GM19025 (cell line): ENCODE data around the gene ADAMTSL1.

Experiments
- ATAC-seq: cut with Tn5 transposase; IDR thresholded peaks from one replicate; pipeline ENCODE4 v1.9.1; 2021; ENCODE audit warnings: mild to moderate bottlenecking, low read depth, moderate library complexity; ENCODE audit not compliant: unreplicated experiment

Gene ADAMTSL1

DNA sequence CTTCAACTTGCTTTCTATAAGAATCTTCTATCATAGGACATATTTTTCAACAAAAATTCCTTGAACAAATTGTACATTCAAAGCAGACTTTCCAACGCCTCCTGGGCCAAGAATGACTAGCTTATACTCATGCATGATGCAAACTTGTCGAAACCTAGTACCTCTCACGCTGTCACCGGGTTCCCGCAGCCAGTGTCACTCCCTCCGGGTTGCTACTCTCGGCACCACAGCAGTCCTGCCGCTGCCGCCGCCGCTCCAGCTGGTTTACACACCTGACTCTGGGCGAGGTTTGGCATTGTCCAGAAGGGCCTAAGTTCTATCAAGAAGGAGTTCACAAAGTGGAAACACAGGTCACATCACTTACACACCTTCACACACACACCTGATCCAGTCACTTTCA lies 244.4 kb downstream of the ADAMTSL1 start:
- ATAC-seq: no peak

DNA sequence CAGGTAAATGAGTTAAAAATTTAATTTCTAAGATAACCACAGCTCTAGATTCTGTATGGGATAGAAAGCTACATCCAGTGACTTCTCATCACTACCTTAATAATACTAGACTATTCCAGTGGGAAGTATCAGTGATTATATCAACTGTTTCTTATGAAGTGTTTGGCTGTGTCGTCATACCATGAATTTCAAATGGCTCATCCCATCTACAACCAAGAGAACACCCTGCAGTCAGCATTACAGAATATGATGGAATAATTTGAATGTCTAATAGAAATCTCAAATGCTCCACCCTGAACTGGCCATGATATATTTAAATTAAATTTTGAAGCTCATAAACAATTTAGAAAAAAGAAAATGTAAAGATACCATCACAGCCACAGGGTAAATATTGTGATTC lies 245.0 kb downstream of the ADAMTSL1 start:
- no peak for ATAC-seq

DNA sequence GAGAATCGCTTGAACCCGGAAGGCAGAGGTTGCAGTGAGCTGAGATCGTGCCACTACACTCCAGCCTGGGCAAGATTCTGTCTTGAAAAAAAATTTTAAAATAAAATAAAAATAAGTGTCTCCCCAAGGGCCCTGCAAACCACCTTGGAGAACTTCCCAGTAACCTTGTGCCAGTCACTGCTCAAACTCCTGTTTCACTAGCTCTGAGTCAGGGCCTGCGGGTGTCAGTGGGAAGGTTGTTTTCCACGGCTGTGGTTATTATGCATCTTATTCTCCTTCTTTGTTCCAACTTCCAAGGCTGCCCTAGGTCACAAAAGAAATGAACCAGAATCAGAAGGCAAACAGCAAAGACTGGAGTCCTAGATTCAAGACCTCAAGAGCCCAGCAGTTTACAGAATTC lies 246.7 kb downstream of the ADAMTSL1 start:
- no peak for ATAC-seq

DNA sequence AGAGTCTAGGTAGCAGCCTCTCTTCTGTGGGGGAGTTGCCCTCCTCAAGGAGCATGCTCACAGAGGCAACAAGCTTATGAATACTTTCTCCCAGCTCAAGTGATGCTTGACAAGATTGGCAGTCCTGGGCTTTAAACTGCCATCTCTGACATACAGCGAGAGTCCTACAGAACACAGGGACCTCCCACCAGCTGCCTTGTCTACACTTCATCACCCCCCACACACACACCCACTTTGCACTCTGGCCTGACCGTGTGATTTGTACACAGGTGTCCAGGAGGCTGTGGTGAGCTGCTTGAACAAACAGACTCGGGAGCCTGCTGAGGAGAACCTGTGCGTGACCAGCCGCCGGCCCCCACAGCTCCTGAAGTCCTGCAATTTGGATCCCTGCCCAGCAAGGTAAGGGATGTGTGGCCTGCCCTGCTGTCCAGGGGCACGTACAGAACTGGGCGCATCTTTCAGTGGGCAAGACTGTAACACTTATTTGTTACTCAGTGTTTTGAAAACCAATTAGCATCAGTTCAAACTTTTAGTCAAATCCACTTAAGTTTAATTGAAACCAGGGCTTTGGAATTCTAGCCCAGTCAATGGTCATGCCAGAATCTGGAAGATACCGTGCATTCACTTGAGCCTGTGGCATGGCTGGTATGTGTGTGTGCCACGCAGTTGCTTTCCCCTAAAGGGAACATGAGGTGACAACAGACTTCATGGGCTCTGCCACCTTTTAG lies 247.5 kb downstream of the ADAMTSL1 start:
- no peak for ATAC-seq

DNA sequence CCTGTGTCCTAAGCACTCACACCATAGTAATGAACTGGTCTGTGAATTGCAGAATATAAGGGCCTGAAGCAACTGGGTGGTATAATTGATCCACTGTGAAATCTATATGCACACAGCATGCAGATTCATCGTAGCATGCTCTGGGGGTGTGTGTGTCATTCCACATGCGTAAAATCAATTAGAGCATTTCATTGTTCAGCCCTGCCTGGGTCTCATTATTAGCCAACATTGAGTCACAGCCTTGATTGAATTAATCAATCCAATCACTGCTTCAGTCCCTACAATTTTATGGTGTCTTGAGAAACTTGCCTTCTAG lies 248.0 kb downstream of the ADAMTSL1 start:
- no peak for ATAC-seq

DNA sequence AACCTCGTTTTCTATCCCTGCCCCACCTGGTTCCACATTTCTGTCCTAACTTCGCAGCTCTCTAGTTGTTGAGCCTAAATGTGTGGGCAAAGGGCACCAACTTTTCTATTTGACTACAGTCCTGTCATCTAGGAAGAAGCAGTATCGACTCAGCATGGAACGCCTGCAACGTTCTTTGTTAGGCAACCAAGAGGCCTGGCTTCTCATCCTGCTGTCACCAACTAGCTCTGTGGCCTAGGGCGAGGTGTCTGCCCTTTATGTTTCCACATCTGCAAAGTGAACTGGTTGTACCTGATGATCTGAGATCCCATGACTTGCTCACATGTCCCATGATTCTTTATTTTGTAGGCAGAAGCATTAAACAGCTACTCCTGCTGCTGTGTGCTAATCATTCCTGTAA lies 248.9 kb downstream of the ADAMTSL1 start:
- no peak for ATAC-seq

DNA sequence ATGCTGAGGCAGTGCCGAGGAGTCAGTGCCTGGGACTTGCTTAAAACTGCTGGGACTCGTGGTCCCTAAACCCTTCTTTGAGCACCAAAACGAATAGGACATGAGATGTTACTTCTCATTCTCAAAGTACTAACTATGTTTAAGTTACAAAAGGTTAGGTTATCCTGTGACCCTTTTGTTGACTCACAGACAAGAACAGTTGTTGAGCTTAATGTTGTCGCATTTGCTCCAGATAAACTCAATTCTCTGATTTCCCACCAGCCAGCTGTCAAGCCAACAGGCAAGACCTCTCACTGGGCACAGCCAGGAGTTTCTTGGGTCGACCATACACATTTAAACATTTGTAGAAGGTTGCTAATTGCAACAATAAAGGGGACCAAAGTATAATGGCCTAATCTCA lies 249.4 kb downstream of the ADAMTSL1 start:
- ATAC-seq: no peak

DNA sequence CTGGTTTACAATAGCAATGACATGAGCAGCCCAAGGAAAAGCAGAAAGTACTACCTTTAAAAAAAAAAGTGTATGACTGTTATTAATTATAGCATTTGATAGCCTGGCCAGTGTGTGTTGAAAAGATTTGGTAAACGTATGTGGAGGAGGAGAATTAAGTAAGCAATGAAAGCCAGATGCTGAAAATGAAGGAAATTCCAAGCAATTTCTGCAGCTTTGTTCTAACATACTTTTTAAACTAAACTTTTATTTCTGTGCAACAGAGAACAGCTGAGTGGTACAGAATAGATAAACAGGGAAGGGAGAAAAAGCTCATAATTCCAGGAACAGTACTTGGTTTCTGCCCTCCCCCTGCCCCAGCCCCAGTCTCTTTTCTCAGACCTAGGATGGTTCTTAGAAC lies 252.6 kb downstream of the ADAMTSL1 start:
- ATAC-seq: no peak

DNA sequence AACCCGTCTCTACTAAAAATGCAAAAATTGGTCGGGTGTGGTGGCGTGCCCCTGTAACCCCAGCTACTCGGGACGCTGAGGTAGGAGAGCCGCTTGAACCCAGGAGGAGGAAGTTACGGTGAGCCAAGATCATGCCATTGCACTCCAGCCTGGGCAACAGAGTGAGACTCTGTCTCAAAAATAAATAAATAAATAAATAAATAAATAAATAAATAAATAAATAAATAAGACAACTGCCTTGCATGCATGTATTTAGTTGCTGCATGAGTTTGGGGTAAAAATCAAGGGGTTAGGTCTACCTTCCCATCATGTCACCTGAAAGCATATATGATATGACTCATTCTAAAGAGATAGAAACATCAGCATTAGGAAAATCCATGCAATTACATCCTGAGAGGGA lies 254.0 kb downstream of the ADAMTSL1 start:
- no peak for ATAC-seq

DNA sequence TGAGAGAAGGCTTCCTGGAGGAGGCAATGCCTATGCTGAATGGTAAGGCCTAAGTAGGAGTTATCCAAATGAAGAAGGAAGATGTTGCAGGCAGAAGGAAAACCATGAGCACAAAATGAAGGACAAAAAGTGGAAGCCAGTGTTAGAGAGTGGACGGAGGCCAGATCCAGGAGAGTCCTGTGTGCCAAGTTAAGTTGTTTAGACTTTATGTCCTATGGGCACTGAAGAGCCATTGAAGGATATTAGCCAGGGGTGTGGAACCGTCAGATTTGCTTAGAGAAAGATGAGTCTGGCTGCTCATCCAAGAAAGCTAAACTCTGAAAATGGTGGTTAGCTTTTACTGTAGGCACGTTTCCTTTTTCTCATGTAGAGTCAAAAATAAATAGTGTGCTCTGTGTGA lies 254.7 kb downstream of the ADAMTSL1 start:
- ATAC-seq: no peak

DNA sequence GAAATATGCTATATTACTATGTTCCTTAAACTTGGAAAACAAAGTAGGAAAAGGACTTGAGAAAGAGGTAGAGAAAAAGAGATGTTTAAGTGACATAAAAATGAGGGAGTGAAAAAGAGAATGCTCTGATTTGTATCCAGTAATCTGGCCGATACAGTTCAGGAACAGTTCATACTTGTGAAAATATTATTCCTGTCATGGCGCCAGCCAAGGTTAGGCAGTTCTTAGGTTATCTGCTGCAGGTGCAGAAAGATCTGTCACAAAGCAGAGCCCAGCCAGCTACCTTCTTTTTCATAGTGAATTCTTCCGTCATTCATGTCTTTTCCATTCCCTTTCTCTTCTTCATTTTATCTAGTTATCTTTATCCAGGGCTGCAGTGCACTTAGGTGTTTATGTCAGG lies 256.3 kb downstream of the ADAMTSL1 start:
- no peak for ATAC-seq

DNA sequence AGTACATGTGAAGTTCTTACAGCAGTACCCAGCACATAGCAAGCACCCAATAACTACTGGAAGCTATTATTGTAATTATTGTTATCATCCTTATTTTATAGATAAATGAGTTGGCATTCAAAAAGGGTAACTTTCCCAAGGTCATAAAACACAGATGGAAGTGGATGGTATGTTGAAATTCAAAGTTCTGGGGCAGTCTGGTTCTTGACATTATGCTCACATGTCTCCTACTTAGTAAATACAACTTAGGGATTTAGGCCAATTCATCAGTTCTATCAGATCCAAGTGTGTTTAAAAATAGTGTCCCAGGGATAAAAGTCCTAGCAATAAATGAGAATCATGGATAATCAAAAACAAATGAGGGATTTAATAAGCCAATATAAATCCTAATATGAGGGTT lies 265.2 kb downstream of the ADAMTSL1 start:
- ATAC-seq: no peak

DNA sequence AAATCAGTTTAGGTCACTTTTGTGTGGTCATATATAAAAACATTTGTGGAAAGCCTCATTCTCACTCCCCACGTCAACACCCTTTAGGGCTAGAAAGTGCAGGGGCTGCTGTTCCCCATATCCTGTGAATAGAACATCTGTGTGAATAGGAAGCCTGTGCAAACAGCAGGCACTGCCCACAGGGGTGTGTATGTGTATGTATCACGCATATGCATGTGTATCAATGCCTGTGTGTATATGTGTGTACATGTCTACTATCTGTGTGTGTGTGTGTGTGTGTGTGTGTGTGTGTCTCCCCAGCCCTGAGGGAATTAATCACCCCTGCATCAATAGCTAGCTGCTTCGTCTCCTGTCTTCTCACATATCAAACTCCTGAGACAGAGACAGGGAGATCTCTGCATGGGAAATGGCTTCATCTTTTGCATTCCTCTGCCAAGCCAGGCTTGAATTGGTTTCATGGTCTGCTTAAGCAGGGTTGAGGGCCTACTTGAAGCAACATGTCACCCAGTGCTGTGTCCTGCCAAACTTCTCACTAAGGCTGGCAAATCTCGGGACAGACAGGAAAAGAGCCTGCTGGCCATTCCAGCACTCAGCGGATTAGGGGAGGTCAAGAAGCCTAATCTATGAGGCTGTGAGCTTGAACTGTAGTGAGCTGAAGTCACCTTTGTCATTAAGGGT lies 265.8 kb downstream of the ADAMTSL1 start:
- ATAC-seq: no peak

DNA sequence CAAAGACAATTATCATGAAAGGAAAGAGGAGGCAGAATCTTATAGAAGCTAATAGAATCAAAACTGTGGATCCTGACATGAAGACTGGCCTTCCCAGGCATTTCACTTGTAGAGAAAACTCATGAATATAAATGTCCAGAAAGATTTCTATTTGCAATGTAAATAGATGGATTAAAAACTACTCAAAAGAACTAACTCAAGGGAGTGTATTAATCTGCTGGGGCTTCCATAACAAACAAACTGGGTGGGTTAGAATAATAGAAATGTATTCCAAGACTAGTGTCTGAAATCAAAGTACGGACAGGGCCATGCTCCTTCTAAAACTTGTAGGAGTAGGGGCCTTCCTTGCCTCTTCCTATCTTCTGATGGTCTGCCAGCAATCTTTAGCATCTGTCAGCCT lies 267.4 kb downstream of the ADAMTSL1 start:
- ATAC-seq: no peak

DNA sequence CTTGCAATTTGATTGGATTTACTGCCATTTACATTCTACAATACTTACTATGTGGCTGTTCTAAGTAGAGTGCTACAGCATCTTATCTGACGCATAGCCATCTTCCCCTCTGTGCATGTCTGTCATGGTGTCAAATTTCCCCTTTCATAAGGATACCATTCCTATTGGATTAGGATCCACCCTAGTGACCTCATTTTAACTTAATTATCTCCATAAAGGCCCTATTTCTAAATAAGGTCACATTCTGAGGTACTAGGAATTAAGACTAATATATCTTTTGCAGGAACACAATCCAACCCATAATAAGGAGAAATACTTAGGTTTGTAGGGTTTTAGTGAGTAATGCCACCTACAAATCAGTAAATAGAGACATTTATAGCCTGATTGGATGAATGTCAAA lies 268.0 kb downstream of the ADAMTSL1 start:
- no peak for ATAC-seq

DNA sequence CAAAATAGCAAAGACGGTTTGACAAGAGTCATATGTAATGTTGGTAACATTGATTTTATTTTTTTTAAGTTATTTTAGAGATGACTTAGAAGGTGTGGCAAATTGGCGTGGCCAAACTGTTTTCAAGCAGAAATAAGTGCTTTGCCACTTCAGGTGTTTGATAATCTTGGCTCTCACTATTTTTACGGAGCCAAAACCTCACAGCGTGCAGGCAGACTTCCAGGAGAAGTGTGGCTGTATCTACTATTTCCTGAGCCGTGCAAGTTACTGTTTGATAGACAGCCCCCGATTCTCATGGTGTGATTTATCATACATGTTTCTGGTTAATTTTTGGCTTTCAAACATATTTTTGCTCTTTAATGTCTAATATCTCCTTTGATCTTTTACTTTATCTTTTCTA lies 269.5 kb downstream of the ADAMTSL1 start:
- no peak for ATAC-seq

DNA sequence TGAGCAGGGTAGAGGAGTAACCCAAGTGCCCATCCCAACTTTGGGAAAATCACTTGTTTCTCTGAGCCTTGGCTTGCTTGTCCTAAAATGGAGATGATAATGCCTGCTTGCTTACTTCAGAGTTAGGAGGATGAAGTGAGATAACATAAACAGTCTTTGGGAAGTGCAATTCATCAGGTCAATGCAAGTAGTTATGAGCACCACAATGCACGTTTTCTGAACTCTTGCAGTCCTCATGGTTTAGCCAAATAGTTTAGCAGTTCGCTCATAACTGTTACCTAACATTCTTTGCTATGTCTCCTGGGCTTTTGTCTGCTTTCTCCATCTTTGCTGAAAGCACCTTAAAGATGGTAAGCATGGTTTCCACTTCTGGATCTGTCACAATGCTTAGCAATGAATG lies 270.0 kb downstream of the ADAMTSL1 start:
- no peak for ATAC-seq

DNA sequence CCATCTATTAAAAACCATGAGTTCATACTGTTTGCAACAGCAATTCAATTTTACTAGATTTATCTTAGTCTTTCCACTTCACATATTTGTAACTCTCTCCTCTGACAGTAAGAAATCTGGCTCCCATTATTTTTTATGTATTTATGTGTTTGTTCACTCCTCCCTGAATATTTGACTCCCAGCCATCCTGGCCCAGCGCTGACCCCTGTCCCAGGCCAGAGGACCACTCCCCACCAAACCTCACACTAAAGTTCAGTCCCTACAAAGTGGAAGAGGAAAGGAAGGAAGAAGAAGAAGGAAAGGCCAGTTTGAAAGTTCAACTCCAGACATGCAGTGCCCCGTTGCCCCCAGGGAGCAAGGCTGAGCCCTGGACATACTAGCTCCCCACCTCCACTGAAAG lies 271.8 kb downstream of the ADAMTSL1 start:
- ATAC-seq: no peak

DNA sequence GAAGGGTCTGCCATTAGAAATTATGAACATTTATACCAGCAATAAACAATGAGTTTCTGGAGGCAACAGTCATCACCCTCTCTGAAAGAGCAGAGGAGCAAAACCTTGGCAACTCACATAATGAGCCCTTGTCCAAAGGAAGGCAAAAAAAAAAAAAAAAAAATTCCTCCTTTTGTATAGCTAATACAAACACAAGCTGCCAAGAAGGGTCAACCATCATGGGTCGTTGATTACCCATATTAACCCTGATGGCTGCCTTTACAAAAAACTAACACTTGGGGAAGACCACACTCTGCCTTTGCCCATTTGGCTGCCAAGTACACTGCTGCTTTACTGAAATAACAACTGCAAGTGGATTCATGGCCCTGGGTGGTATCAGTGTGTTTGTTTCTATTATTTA lies 272.7 kb downstream of the ADAMTSL1 start:
- ATAC-seq: no peak

DNA sequence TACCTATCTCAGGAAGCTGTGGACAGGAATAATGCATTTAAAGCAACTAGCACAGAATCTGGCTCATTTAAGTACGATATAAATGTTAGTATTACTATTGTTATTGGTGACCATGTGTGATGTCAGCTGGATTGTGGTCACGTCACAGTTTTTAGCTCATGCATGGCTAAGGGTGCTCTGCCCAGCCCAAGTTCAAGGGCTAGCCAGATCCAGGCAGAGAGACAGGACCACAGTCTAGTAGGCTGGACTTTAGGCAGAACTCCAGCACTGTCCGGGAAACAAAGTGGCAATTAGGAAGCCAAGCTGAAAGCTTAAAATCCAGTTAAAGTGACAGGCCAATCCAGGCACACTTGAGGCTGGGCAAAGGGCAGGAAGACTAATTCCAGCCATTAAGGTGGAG lies 273.6 kb downstream of the ADAMTSL1 start:
- no peak for ATAC-seq

DNA sequence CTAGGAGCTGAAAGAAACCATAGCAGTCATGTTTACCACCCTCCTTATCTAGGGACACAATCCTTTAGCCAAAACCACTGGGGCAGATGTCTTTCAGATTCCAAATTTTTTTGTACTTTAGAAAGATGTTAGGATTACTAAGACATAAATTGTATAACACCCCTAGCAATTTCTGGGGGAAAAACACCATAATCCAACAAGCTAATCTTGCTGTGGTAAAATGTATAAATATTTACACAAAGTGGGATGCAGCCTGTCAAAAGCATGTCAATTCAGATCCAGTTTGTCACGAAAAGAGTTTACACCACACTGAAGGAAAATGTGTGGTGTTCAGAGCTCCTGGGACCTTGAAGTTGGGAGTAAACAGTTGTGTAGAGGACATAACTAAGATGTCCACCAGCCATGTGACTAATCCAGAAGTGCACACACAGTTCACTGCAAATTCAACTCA lies 274.3 kb downstream of the ADAMTSL1 start:
- no peak for ATAC-seq

DNA sequence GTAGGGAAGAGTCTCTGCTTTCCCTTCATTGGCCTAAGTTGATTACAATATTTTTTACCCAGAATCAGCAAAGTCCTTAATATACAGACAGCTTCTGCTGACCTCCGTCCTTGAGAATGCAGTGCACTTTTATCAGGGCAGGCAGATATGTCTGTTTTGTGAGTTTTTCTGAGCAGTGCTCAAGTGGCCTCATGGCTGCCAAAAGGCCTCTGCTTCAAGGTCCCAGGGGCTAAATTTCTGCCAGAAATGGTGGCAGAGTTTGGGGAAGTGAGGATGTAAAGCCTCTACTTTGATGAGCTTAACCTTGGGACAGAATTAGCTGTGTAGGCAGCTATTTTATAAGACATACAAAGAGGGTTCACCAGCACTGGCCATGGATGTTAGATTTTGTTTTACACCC lies 275.8 kb downstream of the ADAMTSL1 start:
- no peak for ATAC-seq

DNA sequence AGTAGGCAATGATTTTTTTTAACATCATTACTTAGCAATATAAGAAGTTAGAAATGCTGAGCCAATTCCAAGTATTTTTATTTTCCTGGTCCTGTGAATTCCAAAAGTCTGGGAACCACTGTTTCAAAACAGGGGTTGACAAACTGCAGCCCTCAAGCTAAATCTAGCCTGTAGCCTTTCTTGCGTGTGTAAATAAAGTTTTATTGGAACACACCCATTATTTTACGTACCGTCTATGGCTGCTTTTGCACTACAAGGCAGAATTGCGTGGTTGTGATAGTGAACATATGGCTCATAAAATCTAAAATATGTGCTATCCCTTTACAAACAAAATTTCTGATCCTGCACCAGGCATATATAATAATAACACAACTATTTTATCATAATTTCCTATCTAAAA lies 280.0 kb downstream of the ADAMTSL1 start:
- no peak for ATAC-seq
